Measurements from ENCODE around the gene LIPC. TPM values are rescaled to one million over a fixed set of nuclear protein-coding genes. Genes with fewer than 3 reads are reported as not detected.

Gene LIPC
- total and polyA plus RNA-seq, 2 of the 4 experiments (the other 2 are of a cell fraction) = 0.07 TPM; not detected in 1

- H3K9me1 ChIP-seq (ENCODE audit: insufficient read depth, low read length) = peaks cover 17% of the 10 kb centered on the region
- intact Hi-C loops (cut with micrococcal nuclease) = no loop called here
- H3K27me3 ChIP-seq (ENCODE audit: control insufficient read depth, insufficient read depth, low read length) = no peaks in the 10 kb centered on the region
- H2BK120ac ChIP-seq (ENCODE audit: low read depth, low read length) = no peak overlapping the region
- H3K9ac ChIP-seq (ENCODE audit: low read depth, low read length) = no peak overlapping the region
- ChIA-PET CTCF (interaction anchor here (0.5 kb wide), 1 partner anchor 74 kb away, joined by 3 read pairs; no protein-coding TSS in a partner anchor), POLR2A (ENCODE audit: unreplicated experiment) (no interaction called here)
- H2AK5ac ChIP-seq (ENCODE audit: low read depth, low read length) = peak overlapping the region; percentile 27; the same call in 1 of the 2 replicates
- H4K8ac ChIP-seq (ENCODE audit: low read depth in 2 of 2, low read length in 2 of 2) = no peak overlapping the region
- dilution Hi-C loops (cut with HindIII; ENCODE audit: low sequenced_read_pairs, unreplicated experiment) = no loop called here
- H3K18ac ChIP-seq (ENCODE audit: low read depth, low read length) = no peak overlapping the region
- H2BK15ac ChIP-seq (ENCODE audit: low read depth, low read length) = peak overlapping the region; percentile 44; the same call in 1 of the 3 replicates
- in situ Hi-C loops (cut with MboI; ENCODE audit: low sequenced_read_pairs) = no loop called here
- H3K14ac ChIP-seq (replicated peaks; ENCODE audit: low read depth, low read length) = no peak overlapping the region
- no peak overlapping the region for H3K56ac ChIP-seq (ENCODE audit: extremely low read depth, insufficient read depth, low read length)
- no peak overlapping the region for H2AK9ac ChIP-seq (replicated peaks; ENCODE audit: low read depth, low read length, poor library complexity)
- BruUV-seq (replicated peaks) = no TSS peak
- H3K23ac ChIP-seq (ENCODE audit: low read depth, low read length) = no peak overlapping the region
- H3K4ac ChIP-seq (ENCODE audit: low read depth, low read length) = no peak overlapping the region
- no peaks in the 10 kb centered on the region for H4K20me1 ChIP-seq (ENCODE audit: insufficient read depth, low read length)
- H3K9me3 ChIP-seq (ENCODE audit: control insufficient read depth, insufficient read depth, low read length) = no peaks in the 10 kb centered on the region
- no peak overlapping the region for H3K4me3 ChIP-seq (ENCODE audit: insufficient read depth, low read depth, low read length)
- no peak overlapping the region for H2AFZ ChIP-seq (replicated peaks; ENCODE audit: low read length, poor library complexity)
- H3K4me2 ChIP-seq (ENCODE audit: low read depth, low read length) = no peak overlapping the region
- no CpG with 5 or more reads among the region's 3 CpGs for WGBS, 2 experiments (ENCODE audit: extremely low coverage in 2 of 2, insufficient read length in 1 of 2)
- no peak overlapping the region for H3K27ac ChIP-seq (ENCODE audit: insufficient read depth, low read length)
- no peak overlapping the region for H2BK20ac ChIP-seq (ENCODE audit: low read depth, low read length)
- ATAC-seq (ENCODE audit: low read depth) (no peak), DNase-seq (no peak)
- H2BK5ac ChIP-seq (ENCODE audit: low read depth, low read length, poor library complexity, severe bottlenecking) = no peak overlapping the region
- H3K36me3 ChIP-seq (ENCODE audit: control insufficient read depth, insufficient read depth, low read length) = no peaks in the 10 kb centered on the region
- H3K4me1 ChIP-seq (ENCODE audit: control insufficient read depth, insufficient read depth, low read length) = peaks cover 8% of the 10 kb centered on the region
- no peak overlapping the region for H4K5ac ChIP-seq (ENCODE audit: low read depth, low read length)
- no peak for TF ChIP-seq NFE2L2 (IDR thresholded peaks at IDR 0.05; ENCODE audit: low read depth, low read length)
- no peak for TF ChIP-seq CHD1 (IDR thresholded peaks at IDR 0.05; ENCODE audit: low read depth, low read length)
- TF ChIP-seq CEBPB (IDR thresholded peaks at IDR 0.05; ENCODE audit: low read depth, low read length) = no peak
- no peak for TF ChIP-seq RAD21 (IDR thresholded peaks at IDR 0.05; ENCODE audit: low read length)
- TF ChIP-seq USF2 (IDR thresholded peaks at IDR 0.05; ENCODE audit: low read depth, low read length) = no peak
- no peak for TF ChIP-seq CTCF (conservative IDR thresholded peaks at IDR 0.05; ENCODE audit: low read depth, low read length)
- TF ChIP-seq MAFK (IDR thresholded peaks at IDR 0.05; ENCODE audit: low read depth, low read length) = no peak
- no peak for TF ChIP-seq RCOR1 (IDR thresholded peaks at IDR 0.05; ENCODE audit: insufficient replicate concordance, low read length)
- no peak for TF ChIP-seq RFX5 (IDR thresholded peaks at IDR 0.05; ENCODE audit: low read depth, low read length)
- no peak for TF ChIP-seq BHLHE40 (IDR thresholded peaks at IDR 0.05; ENCODE audit: low read depth, low read length)
- TF ChIP-seq MAZ (IDR thresholded peaks at IDR 0.05; ENCODE audit: borderline replicate concordance, low read depth, low read length) = no peak
- no peak for TF ChIP-seq FOS (IDR thresholded peaks at IDR 0.05; ENCODE audit: low read depth, low read length)
- TF ChIP-seq POLR2A (IDR thresholded peaks at IDR 0.05; ENCODE audit: low read depth, low read length) = no peak
- H3K79me1 ChIP-seq (ENCODE audit: low read depth in 1 of 2, low read length in 2 of 2) = no peaks in the 10 kb centered on the region
- H4K91ac ChIP-seq (ENCODE audit: insufficient read depth, low read depth, low read length) = no peak overlapping the region
These were observed 85.5 kb downstream of the LIPC start for GRCh38 chr15:58517252-58517681.

Measured in IMR-90 (cell line).